Astrocyte of the cerebellum (primary cell): ENCODE results near the gene MIB1.

ENCODE experiments used
- DNase-seq: peaks from one replicate; pipeline ENCODE4 v3.0.0-alpha.2; 2011; ENCODE audit warnings: low read depth
- H3K4me3 ChIP-seq: 2 replicates; pipeline ENCODE4 v1.5.1; 2011; ENCODE audit warnings: mild to moderate bottlenecking, low read depth, low read length, moderate library complexity
- CTCF ChIP-seq: IDR thresholded peaks from 2 replicates; pipeline ENCODE4 v1.5.1; 2012; ENCODE audit warnings: low read length, low read depth, moderate library complexity, mild to moderate bottlenecking; ENCODE audit errors: missing control alignments
- in situ Hi-C: cut with HindIII; loops from 2 replicates; pipeline ENCODE4 v1.10.0; 2017; ENCODE audit warnings: low sequenced_read_pairs

The MIB1 gene

GRCh38 chr18:21742315-21742687, 1.7 kb downstream of the MIB1 start:
- no peak for DNase-seq
- H3K4me3 ChIP-seq, result peak overlapping the region; percentile 91
- no peak for TF ChIP-seq CTCF
- in situ Hi-C loops, result no loop called here

- no peak for DNase-seq
- in situ Hi-C loops, result no loop called here
- TF ChIP-seq CTCF, result no peak
- H3K4me3 ChIP-seq, result no peak overlapping the region
Observed at GRCh38 chr18:21743166-21743832, 2.7 kb downstream of the MIB1 start.

- no peak overlapping the region for H3K4me3 ChIP-seq
- in situ Hi-C loops, result no loop called here
- DNase-seq, result no peak
- no peak for TF ChIP-seq CTCF
Observed at GRCh38 chr18:21745231-21745630, 4.6 kb downstream of the MIB1 start.

GRCh38 chr18:21747268-21747667, 6.7 kb downstream of the MIB1 start:
- in situ Hi-C loops, result no loop called here
- TF ChIP-seq CTCF, result no peak
- DNase-seq, result no peak
- H3K4me3 ChIP-seq, result no peak overlapping the region

- DNase-seq, result no peak
- in situ Hi-C loops, result no loop called here
- TF ChIP-seq CTCF, result no peak
- no peak overlapping the region for H3K4me3 ChIP-seq
Observed at GRCh38 chr18:21747764-21748693, 7.4 kb downstream of the MIB1 start.

GRCh38 chr18:21757833-21758232, 17.2 kb downstream of the MIB1 start:
- in situ Hi-C loops, result no loop called here
- DNase-seq, result no peak
- no peak overlapping the region for H3K4me3 ChIP-seq
- no peak for TF ChIP-seq CTCF
